PC-3 (cell line): ENCODE measurements around the gene GSG1L. TPM values are rescaled to one million over a fixed set of nuclear protein-coding genes. Genes with fewer than 3 reads are reported as not detected.

Source experiments
- ATAC-seq: fragments of 200-7000 bp; cut with Tn5 transposase; 2 replicates; pipeline ENCODE4 v1.9.1; 2020; ENCODE audit warnings: mild to moderate bottlenecking, moderate library complexity
- BruUV-seq: library from RNA; stranded (reverse); fragments of 400-500 nt; replicated peaks from 2 replicates; lab custom pipeline; 2021; lab: Mats Ljungman, UMichigan
- CTCF ChIA-PET: fragments of 300-600 bp; sonication (Branson Sonifier 250); formaldehyde crosslinking; loops from one replicate; lab custom pipeline; 2022; ENCODE audit warnings: antibody characterized with exemption; lab: Charles Lee
- POLR2A ChIA-PET: fragments of 300-600 bp; sonication (Branson Sonifier 250); formaldehyde crosslinking; loops from one replicate; lab custom pipeline; 2022; ENCODE audit warnings: antibody characterized with exemption; ENCODE audit not compliant: unreplicated experiment; lab: Charles Lee
- DNase-seq: peaks from one replicate; pipeline ENCODE4 v3.0.0-alpha.2; 2015
- H2AFZ ChIP-seq: fragments of 300-600 bp; sonication (generic); 2 replicates; pipeline ENCODE4 v1.6.0; 2016; ENCODE audit warnings: antibody characterized with exemption, low read length
- H3F3A ChIP-seq: fragments of 300-600 bp; sonication (generic); one replicate; pipeline ENCODE4 v1.6.0; 2017; ENCODE audit warnings: antibody characterized with exemption, low read length, control low read depth, mild to moderate bottlenecking; ENCODE audit not compliant: unreplicated experiment
- H3K27ac ChIP-seq: fragments of 300-600 bp; sonication (generic); 2 replicates; pipeline ENCODE4 v1.5.1; 2016; ENCODE audit warnings: mild to moderate bottlenecking, low read length
- H3K27me3 ChIP-seq: fragments of 300-600 bp; sonication (generic); 2 replicates; pipeline ENCODE4 v1.6.1; 2016; ENCODE audit warnings: low read length, mixed read lengths
- H3K36me3 ChIP-seq: fragments of 300-600 bp; sonication (generic); 2 replicates; pipeline ENCODE4 v1.6.1; 2016; ENCODE audit warnings: low read depth, mixed run types, low read length, mixed read lengths
- H3K4me1 ChIP-seq: fragments of 300-600 bp; sonication (generic); 2 replicates; pipeline ENCODE4 v1.5.1; 2016; ENCODE audit warnings: low read length; ENCODE audit not compliant: insufficient read depth
- H3K4me2 ChIP-seq: fragments of 300-600 bp; sonication (generic); 2 replicates; pipeline ENCODE4 v1.6.0; 2016; ENCODE audit warnings: low read length
- H3K4me3 ChIP-seq: fragments of 300-600 bp; sonication (generic); 2 replicates; pipeline ENCODE4 v1.5.1; 2016; ENCODE audit warnings: mild to moderate bottlenecking, low read length, mixed read lengths
- H3K79me2 ChIP-seq: fragments of 300-600 bp; sonication (generic); 2 replicates; pipeline ENCODE4 v1.6.1; 2017; ENCODE audit warnings: low read length, mixed read lengths
- H3K9ac ChIP-seq: fragments of 300-600 bp; sonication (generic); 2 replicates; pipeline ENCODE4 v1.6.0; 2016; ENCODE audit warnings: mild to moderate bottlenecking, low read length
- H3K9me2 ChIP-seq: fragments of 300-600 bp; sonication (generic); replicated peaks from 2 replicates; pipeline ENCODE4 v1.6.1; 2016; ENCODE audit warnings: mixed run types, low read length, mixed read lengths
- H3K9me3 ChIP-seq: fragments of 300-600 bp; sonication (generic); 2 replicates; pipeline ENCODE4 v1.6.1; 2016; ENCODE audit warnings: low read length, mixed read lengths
- H4K20me1 ChIP-seq: fragments of 300-600 bp; sonication (generic); 2 replicates; pipeline ENCODE4 v1.6.1; 2016; ENCODE audit warnings: low read length, mixed read lengths
- CTCF ChIP-seq: fragments of 300-600 bp; sonication (generic); conservative IDR thresholded peaks from 2 replicates; pipeline ENCODE4 v1.5.1; 2017; ENCODE audit warnings: antibody characterized with exemption, low read depth, mild to moderate bottlenecking, low read length
- EZH2 ChIP-seq: fragments of 300-600 bp; sonication (generic); IDR thresholded peaks from one replicate; pipeline ENCODE4 v1.6.1; 2017; ENCODE audit warnings: antibody characterized with exemption, mild to moderate bottlenecking, low read length; ENCODE audit not compliant: unreplicated experiment
- EZH2phosphoT487 ChIP-seq: fragments of 300-600 bp; sonication (generic); IDR thresholded peaks from 2 replicates; pipeline ENCODE4 v1.6.1; 2018; ENCODE audit warnings: mild to moderate bottlenecking, antibody characterized with exemption, low read length, borderline replicate concordance
- intact Hi-C: fragments of 100-400 bp; cut with micrococcal nuclease; formaldehyde crosslinking; loops from 2 replicates; pipeline ENCODE4 v1.9.0; 2023
- total RNA-seq: library from RNA; depleted of rRNA; stranded (reverse); fragments of >200 nt; gene quantifications from 2 replicates; pipeline ENCODE4 v1.2.3, GENCODE V29; 2014

GSG1L gene
- total RNA-seq, 1 experiment from 2014 or later, result not detected

GRCh38 chr16:27806388-27806787, 257.1 kb downstream of the GSG1L start:
- Histone ChIP-seq H4K20me1 (no peaks in the 10 kb centered on the region), H3K27ac (no peak overlapping the region), H3K79me2 (no peaks in the 10 kb centered on the region), H2AFZ (no peak overlapping the region), H3K4me3 (no peak overlapping the region), H3K36me3 (no peaks in the 10 kb centered on the region), H3F3A (no peaks in the 10 kb centered on the region), H3K4me1 (no peaks in the 10 kb centered on the region), H3K9me2 (no peaks in the 10 kb centered on the region), H3K27me3 (0 out of 2 replicates have a peak, but pooled peaks cover 18% of the 10 kb centered on the region), H3K9ac (no peak overlapping the region), H3K9me3 (no peaks in the 10 kb centered on the region), H3K4me2 (no peak overlapping the region)
- CTCF ChIA-PET, result no interaction called here
- no TSS peak for BruUV-seq
- DNase-seq, result no peak
- POLR2A ChIA-PET, result no interaction called here
- intact Hi-C loops, result no loop called here
- TF ChIP-seq EZH2phosphoT487, result no peak
- TF ChIP-seq CTCF, result no peak
- TF ChIP-seq EZH2, result no peak
- ATAC-seq, result no peak

- Histone ChIP-seq H3K9me2 (no peaks in the 10 kb centered on the region), H3F3A (no peaks in the 10 kb centered on the region), H4K20me1 (no peaks in the 10 kb centered on the region), H3K4me2 (no peak overlapping the region), H3K4me3 (no peak overlapping the region), H3K27me3 (peaks cover 19% of the 10 kb centered on the region; the same call in 1 of the 2 replicates), H3K4me1 (no peaks in the 10 kb centered on the region), H3K9ac (no peak overlapping the region), H3K27ac (no peak overlapping the region), H2AFZ (no peak overlapping the region), H3K79me2 (no peaks in the 10 kb centered on the region), H3K36me3 (no peaks in the 10 kb centered on the region), H3K9me3 (no peaks in the 10 kb centered on the region)
- CTCF ChIA-PET, result no interaction called here
- intact Hi-C loops, result no loop called here
- POLR2A ChIA-PET, result no interaction called here
- BruUV-seq, result no TSS peak
- no peak for DNase-seq
- TF ChIP-seq CTCF (no peak), EZH2 (no peak)
- ATAC-seq, result no peak
These were observed 257.6 kb downstream of the GSG1L start for GRCh38 chr16:27805828-27806351.

- TF ChIP-seq CTCF, result no peak
- TF ChIP-seq EZH2phosphoT487, result no peak
- TF ChIP-seq EZH2, result no peak
- Histone ChIP-seq H3K4me1 (no peaks in the 10 kb centered on the region), H3K27ac (no peak overlapping the region), H3K9me3 (no peaks in the 10 kb centered on the region), H3K9ac (no peak overlapping the region), H3K27me3 (peaks cover 22% of the 10 kb centered on the region; the same call in 1 of the 2 replicates), H3K9me2 (no peaks in the 10 kb centered on the region), H3K79me2 (no peaks in the 10 kb centered on the region), H3K4me3 (no peak overlapping the region), H3K4me2 (no peak overlapping the region), H2AFZ (no peak overlapping the region), H3F3A (no peaks in the 10 kb centered on the region), H4K20me1 (no peaks in the 10 kb centered on the region), H3K36me3 (no peaks in the 10 kb centered on the region)
- BruUV-seq, result no TSS peak
- POLR2A ChIA-PET, result no interaction called here
- ATAC-seq, result no peak
- CTCF ChIA-PET, result no interaction called here
- DNase-seq, result no peak
- intact Hi-C loops, result no loop called here
These were observed 259.6 kb downstream of the GSG1L start for GRCh38 chr16:27803775-27804549.
